ENCODE results near the gene BCAS1.

The BCAS1 gene

GRCh38 chr20:54076259-54076658, 5.9 kb upstream of the BCAS1 start:
- no peak for DNase-seq

DNA sequence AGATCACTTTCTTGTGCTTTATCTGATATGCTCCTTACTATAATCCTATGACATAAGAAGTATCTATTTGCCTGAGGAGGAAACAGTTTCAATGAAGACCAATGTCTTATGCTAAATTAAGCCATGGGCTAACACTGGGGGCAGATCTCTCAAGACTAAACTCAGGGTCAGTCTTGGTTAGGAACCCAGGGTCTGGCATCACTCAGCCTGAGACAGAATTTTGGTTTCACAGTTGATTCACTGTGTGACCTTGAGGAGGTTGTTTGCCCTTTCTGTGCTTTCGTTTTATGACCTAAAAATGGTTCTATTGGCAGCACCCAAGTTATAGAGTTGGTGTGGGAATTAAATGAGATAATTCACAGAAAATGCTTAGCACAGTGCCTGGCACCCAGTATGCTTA, 4.9 kb upstream of the BCAS1 start:
- no peak for DNase-seq

DNA sequence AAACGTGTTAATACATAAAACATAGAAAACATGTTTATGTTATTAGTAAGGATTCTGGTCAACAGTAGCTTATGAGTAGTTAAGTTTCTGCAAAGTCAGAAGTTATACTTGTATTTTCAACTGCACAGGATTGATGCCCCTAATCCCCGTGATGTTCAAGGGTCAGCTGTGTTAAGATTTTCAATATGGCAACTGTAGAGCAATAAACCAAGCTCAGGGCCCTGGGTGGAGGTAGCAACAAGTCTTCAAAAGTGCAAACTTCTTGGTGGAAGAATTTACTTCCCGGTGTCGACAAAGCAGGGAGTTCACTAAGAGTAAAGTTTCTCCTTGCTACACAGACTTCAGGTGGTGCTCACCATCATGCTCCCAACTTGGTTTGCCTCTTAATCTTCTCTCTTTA, 4.1 kb upstream of the BCAS1 start:
- DNase-seq: no peak

DNA sequence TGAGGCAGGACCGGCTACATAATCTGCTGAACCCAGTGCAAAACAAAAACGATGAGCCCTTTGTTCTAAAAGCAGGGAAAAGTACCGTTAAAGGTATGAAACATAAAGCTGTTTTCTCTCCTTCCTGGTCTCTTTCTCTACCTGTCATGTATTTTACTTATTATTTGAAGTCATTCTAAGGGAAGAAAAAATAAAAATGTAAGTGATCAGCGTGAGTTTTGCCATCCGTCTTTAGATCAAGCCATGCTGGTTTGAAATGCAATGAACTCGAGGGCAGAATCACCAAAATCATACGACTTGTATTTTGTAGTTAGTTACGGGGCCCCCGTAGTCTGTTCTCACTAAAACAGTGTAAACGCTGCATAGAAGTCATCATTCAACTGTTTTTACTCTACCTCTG, 2.9 kb upstream of the BCAS1 start:
- DNase-seq: no peak

DNA sequence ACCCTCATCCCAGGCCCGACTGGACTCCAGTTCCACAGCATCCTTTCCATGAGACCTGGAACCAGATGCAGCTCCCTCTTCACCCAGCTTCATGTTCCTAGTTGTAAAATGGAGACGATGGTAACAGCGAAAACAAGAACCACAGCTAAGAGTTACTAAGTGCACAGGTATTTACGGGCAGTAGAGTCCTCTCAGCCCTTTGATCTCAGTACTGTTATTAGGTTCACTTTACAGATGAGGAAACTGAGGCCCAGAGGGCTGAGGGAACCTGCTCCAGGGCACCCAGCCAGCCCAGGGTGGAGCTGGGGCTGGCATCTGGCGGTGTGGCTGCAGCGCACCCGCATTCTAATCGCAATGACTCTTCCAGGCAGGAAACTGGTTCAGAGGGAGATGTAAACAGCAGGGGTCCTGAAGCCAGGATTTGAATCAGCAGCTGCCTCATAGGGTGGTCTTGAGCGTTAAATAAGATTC, 858 bp downstream of the BCAS1 start:
- DNase-seq: no peak

DNA sequence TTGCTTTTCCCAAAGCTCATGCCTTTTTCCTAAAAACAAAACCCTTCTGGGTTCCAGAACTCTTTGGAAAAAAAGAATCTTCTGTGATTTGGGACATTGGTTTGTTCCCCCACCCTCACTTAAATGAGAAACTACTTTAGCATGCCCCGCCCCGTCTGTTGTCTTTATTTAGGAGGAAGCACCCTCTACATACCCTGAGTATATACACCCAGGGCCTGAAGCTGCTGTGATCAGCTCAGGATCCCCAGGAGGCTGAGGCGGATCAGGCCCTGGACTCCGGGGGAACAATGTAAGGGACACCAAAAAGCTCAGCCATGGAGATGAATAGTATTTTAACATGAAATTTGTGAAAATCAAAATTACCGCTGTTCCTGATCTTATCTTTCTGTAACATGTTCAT, 1.4 kb downstream of the BCAS1 start:
- DNase-seq: no peak

DNA sequence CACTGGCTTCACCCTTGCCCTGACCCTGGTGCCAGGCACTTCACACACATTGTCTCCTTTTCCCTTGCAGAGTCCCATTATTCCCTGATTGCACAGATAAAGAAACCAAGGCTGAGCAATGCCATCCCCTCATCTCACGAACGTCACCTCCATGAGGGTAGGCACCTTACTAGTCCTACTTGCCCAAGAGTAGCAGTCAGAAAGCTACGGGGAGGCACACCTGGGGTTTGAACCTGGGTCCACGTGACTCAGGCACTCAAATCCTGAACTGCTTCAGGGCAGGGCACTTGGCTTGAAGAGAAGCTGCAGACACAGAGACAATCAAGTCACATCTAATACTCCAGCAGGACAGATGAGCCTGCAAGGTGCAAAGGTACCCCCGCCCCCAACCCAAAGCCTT, 1.9 kb downstream of the BCAS1 start:
- no peak for DNase-seq

GRCh38 chr20:54067606-54068174, 2.7 kb downstream of the BCAS1 start:
- DNase-seq: no peak

- no peak for DNase-seq
These were observed 4.8 kb downstream of the BCAS1 start for GRCh38 chr20:54065601-54066038.

- DNase-seq: no peak
These were observed 5.5 kb downstream of the BCAS1 start for GRCh38 chr20:54064939-54065338.

DNA sequence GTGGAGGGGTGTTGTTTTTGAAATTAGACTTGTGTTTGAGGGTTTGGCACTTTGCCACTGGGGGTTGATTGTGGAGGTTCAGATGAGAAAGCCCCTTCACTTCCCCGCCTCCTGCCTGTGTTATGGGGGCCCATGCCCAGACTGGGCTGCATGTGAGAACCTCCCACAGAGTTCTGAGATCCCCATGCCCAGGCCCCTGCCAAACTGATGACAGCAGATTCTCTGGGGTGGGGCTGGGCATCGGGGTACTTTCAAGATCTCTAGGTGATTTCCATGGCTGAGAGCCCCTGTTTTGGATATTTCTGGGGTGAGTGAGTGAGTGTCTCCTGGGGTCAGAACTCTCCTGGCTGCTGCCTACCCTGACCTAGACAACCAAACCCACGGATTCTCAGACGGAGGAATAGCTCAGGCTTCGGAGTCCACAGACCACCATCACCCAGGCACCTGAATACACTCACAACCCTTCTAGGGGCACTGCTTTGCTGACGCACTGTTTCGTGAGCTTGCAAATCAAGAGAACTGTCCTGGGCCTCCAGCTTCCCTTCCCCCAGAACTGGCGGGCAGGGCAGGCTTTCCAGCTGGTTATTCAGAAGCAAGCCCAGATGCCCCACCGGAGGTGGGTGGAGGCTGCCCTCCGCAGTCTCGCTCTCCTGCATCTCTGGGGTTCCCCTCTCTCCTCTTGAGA, 6.3 kb downstream of the BCAS1 start:
- no peak for DNase-seq

GRCh38 chr20:54063580-54063979, 6.8 kb downstream of the BCAS1 start:
- no peak for DNase-seq

DNA sequence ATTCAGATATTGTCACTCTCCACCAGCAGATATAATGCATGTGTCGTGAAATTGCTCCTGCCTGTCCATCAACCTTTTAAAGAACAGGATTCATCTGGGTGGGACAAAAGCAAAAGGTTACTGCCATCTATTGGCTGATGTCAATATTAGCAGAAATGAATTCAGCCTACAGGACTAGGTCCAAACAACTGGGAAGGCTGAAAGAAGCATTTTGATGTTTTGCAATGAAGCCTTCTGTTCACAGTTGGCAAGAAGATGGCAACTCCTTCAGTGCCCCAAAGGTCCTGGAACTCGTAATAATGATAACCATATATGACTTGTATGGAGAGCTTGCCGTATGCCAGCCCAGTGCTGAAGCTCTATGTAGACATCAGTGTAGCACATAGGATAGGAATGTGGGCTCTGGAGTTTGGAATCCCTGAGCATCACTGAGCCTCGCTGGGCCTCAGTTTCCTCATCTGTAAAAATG, 7.5 kb downstream of the BCAS1 start:
- DNase-seq: no peak

DNA sequence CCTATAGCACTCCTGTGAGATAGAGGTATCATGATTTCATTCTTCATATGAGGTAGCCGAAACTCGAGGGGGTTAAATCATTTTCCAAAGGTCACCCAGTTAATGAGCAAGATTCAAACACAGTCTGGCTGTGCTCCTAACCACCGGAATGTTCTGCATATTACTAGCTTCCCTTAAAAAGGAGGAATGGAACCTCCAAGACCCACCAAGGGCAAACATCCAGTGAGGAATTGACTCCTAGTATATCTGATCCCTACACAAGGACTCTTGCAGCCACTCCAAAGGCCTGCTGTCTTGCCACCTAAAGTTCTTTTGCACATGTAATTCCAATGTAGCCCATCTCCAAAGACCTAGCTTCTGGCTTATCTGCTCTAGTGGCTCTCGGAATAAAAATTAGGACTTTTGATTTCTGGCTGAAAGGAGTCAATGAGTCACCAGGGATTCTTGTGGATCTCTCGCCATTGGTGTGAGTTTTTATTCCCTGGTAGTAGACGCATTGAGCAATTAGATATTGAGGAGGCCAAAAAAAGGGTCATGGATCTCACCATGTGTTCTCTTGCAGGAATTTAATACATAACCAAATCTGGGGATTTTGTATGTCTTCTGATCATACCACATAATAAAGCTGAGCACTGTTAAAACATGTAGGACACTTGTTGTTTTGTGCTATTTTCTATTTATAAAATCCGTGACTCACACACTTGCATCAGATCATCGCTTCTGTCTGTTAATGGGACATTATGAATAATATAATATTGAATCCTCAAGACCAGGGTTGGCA, 9.1 kb downstream of the BCAS1 start:
- no peak for DNase-seq

DNA sequence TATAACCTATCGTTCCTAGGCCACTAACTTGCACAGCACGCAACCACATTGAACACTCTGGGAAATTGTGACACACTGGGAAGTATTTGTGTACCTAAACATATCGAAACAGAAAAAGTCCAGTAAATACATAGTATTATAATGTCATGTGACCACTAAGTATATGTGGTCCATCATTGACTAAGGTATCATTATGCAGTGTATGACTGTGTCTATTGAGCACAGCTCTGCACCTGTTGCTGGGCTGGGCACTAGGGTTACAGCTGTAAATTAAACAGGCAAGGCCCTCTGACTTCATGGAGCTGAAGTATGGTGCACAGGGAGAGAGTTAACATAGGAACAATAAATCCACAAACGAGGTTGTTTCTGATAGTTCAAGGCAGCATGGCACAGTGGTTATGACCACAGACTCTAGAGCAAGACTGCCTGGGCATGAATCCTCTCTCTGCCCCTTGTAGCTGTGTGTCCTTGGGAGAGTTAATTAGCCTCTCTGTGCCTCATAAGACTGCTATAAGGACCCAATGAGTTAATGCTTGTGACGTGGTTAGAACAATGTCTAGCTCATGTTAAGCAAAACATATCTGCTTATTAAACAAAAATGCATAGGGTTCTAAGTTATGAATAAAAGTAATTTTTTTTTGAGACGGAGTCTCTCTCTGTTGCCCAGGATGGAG, 10.6 kb downstream of the BCAS1 start:
- DNase-seq: no peak

DNA sequence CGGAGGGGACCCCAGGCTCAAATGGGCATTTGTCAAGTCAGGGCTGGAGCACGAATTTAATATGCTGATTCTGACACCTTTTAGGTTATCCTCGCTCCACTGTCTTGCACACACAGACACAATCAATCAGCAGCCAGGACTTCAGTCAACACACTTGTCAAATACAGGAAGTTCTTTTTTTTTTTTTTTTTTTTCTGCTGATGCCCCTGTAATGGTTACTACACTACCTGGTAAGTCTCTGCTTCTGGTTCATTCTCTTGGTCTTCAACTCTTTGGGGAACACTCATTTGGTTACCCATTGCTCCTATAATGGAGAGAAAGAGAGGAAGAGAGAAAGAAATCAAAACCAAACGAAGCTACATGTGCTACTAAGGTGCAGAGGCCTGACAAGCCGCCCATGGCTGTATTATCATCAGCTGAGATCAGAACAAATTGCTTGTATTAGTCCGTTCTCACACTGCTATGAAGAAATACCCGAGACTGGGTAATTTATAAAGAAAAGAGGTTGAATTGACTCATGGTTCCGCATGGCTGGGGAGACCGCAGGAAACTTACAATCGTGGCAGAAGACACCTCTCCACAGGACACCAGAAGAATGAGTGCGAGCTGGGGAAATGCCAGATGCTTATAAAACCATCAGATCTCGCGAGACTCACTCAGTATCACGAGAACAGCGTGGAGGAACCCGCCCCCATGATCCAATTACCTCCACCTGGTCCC, 11.8 kb downstream of the BCAS1 start:
- DNase-seq: no peak

DNA sequence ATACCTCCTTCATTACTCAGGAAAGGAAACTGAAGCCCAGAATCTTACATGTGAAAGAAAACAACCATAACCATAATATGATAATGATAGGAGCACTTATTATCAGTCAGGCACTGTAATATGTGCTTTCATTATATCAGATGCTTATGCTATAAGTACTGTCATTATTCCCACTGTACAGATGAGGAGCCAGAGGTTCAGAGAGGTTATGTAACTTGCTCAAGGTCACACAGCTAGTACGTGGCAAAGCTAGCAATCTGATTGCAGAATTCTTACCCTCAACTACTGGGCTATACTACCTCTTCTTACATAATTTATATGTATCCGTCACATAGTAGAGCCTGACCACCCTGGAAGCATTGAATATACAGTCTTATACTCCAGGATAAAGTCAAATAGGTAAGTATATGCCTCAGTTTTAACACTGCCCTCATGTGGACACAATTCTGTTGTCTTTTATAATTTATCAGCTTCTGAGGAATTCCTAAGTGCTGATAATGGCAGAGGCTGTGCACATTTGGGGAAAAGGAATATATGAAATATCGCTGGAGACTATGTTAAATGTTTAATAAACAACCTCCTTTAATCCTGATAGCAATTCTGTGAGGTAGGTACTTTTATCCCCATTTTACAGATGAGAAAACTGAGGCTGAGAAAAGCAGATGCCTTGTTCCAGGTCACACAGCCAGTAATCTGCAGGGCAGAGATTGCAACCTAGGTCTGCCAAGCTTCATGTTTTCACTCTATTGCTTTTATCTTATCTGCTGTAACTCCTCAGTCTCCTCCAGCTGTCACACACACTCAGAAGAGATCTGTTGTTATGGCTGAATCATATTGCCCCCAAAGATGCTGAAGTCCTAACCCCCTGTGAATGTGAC, 13.4 kb downstream of the BCAS1 start:
- DNase-seq: no peak

DNA sequence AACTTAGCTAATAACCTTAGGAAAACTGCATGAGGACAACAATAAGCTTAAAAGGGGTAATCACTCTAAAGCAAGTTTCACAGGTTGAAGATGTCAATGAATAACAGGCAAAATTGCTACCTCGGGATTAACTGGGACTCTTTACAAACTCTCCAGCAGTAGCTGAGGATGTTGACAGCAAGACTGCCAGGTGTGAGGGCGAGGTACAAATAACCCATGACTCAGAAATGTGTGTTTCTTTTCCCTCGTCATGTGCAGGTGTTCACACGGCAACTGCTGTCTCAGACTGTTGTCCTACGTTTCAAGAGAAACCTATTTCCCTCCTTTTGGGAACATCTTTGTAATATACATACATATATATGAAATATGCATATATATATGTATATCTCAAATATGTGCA, 15.9 kb downstream of the BCAS1 start:
- no peak for DNase-seq

DNA sequence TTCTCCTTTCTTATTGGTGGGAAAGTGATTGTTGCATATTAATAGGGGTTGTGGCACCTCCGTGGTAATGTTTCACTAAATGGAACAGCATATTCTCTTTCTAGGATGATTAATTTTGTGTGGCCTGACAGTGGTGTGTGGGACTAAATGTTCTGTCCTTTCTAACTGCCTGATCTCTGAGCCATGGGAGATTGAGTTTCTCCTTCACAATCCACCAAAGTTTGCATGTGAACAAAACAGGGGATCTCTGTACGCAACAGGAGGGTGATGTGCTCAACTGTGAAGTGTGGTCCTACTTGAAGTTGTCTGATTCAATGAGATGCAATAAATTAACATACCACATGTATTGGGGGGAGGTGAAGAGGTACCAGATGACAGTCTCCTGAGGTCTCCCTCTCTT, 19.3 kb downstream of the BCAS1 start:
- DNase-seq: no peak

- DNase-seq: no peak
These were observed 21.4 kb downstream of the BCAS1 start for GRCh38 chr20:54048891-54049545.

DNA sequence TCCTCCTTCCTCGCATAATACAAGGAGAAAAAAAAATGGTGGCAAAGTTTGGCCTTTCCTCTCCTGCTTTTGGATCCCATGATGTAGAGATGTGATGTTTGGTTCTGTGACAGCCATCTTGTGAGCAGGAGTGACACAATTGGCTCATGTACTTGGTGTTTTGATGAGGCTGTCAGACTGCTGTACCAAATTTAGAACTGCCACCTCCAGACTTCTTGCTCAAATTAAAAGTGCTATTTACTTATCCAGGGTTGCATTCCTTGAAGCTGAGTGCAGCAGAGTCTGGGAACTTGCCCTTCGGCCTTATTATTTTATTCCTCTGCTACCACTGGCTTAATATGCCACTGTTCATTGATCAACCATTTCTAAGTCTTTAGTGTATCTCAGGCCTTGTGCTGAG, 21.9 kb downstream of the BCAS1 start:
- no peak for DNase-seq
